Stimulated activated CD4-positive, alpha-beta T cell treated with anti-CD3 and anti-CD28 coated beads, Interleukin-2, amount 100 ng/mL, for 48 hours (primary cell): Measurements from ENCODE around the gene DPY30.

Source experiments
- DNase-seq, 2 donors: peaks; one replicate each; pipeline ENCODE4 v3.0.0-alpha.2; 2020

DPY30 gene

DNA sequence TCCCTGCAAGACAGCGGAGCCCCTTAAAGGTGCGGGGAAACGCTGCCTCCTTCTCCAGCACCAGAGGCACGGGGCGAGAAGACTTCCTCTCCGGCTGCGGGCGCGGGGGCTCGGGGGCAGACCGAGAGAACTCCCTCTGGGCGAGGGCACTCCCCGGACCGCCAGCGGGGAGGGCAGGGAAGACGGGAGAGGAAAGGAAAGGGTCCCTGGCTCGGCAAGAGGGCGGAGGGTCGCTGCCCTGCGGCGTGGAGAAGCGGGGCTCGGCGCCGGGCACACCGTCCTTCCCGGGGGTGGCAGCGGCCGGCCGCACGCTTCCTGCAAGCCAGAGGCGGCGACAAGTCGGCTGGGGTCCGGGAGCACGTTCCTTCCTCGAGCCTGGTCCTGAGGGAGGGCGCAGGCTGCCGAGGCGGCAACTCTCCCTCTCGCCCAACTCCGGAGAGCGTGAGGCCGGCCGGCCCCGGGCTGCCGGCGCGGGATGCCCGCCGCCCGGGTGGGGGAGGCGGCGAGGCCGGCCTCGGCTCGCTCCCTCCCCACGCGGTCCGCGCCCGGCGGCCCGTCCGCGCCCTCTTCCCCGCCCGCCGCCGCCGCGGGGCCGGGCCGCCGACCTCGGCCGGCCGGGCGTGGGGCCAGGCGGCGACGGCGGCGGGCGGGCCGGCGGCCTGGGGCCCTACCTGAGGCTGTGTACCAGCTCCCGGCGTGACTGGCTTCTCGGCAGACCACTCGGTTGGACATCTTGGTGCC, 29.9 kb downstream of the DPY30 start:
- peak; percentile 29 to 31 for DNase-seq

DNA sequence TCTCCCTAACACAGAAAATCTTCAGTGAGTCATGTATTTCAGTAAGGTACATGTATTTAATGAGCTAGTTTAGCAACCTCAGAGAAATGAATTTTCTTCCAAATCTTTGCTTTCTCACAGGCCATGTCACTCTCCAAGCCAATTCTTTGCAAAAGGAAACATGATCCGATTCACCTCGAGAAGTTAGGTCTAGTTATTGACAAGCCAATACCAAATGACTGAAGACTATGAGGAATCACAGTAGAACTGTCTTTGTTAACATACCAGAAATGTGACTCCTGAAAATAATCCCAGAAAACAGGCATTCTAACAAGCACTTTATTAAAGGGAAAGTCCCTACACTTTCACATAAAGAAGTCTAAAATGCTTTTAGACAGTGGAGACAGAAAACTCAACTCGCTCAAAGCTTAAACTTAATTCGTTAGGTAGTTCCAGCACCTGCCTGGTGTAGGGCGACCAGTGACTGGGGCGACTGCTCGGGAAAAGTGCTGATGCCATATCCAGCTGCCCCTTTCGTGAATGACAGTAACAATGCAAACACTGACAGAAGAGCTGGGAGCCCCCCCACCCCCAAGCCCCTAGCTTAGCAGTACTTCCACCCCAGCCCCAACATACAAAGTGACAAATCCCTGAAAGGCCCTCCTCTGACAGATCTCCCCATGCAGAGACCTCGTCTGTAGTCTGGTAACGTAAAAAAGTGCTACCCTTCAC, 30.6 kb downstream of the DPY30 start:
- no peak for DNase-seq

DNA sequence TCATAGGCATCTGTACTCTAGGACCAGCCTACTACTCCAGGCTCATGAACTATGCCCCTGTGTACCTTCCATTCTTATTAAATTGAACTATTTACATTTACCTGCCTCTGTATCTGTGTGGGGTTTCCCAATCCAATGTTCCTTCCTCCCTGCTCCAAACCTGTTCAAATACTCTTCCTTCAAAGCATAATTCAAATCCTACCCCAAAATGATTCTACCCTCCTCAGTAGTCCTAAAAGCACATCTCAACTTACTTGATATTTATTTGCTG, 32.5 kb downstream of the DPY30 start:
- no peak for DNase-seq

DNA sequence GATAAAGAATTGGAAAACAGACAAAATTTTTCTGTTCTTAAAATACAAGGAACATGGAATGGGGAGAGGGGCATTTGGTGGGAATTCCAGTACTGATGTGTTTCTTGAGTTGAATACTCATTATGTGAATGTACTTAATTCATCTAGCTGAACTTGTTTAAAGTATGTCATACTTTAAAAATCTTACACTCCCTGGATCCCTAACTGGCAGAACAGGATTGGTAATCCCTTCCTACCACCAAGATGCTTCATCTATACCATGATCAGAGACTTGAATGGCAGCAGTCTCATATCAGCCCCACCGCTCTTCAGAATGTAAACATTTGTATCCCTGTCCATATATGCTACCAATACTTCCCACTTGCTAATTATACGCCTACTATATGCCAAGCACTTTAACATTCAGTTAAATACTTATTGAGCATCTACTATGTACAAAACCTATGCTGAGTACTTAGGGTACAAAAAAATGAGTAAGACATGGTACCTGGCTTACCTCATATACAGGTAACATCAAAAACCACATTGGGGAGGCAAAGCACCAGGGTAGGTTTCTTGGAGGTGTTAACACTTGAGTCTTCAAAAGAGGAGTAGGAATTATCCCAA, 34.1 kb downstream of the DPY30 start:
- no peak for DNase-seq

DNA sequence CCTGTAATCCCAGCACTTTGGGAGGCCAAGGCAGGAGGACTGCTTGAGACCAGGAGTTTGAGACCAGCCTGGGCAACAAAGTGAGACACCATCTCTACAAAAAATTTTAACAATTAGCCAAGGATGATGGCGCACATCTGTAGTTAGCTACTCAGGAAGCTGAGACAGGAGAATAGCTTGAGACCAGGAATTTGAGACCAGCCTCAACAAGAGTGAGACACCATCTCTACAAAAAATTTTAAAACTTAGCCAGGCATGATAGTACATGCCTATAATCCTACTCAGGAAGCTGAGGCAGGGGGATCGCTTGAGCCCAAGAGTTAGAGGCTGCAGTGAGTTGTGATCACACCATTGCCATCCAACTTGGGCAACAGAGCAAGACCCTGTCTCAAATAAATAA, 35.8 kb downstream of the DPY30 start:
- no peak for DNase-seq

DNA sequence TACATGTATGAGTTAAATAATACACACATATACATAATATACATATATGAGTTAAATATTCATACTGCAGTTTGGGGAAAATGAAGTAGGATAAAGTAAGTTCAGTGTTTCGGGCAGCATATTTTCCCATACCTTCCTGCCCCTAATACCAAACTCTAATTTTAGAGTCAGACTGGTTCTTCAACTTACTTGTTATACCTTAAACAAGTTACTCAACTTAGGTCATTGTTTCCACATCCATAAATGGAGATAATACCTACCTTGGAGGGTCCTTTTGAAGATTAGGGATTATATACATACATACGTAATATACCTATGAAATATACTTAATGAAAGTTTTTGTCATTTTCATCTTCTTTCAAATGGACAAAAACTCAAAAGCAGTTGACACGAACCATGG, 37.2 kb downstream of the DPY30 start:
- no peak for DNase-seq

DNA sequence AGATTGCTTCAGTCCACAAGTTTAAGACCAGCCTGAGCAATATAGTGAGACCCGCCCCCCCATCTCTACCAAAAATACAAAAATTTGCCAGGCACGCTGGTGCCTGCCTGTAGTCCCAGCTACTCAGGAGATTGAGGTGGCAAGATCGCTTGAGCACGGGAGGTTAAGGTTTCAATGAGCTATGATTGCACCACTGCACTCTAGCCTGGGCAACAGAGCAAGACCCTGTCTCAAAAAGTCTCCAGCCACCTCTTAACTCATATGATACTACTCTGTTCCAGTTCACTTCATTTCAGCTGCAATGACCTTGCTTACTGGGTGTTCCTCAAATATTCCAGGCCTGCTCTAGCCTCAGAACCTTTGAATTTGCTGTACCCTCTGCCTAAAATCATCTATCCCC, 40.2 kb downstream of the DPY30 start:
- DNase-seq, result no peak

DNA sequence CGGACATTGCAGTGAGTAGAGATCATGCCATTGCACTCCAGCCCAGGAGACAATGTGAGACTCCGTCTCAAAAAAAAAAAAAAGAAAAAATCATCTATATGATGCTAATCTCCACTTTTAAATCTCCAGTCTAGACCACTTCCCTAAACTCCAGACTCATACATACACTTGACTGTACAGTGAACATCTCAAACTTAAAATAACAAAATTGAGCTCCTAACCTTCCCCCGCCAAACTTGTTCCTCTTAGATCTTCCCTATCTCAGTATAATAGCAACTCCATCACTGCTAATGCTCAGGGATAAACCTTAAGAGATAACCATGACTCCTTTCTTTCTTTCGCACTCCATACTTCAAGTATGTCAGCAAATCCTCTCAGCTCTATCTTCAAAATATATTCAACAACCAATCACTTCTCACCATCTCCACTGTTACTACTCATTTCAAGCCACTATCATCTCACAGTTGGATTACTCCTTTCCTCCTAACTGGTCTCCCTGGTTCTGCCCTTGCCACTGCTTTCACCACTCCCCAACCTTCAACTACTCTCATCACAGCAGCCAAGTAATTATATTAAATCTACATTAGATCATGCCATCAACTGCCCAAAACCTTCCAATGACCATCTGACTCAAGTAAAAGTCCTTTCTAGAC, 40.7 kb downstream of the DPY30 start:
- no peak for DNase-seq

DNA sequence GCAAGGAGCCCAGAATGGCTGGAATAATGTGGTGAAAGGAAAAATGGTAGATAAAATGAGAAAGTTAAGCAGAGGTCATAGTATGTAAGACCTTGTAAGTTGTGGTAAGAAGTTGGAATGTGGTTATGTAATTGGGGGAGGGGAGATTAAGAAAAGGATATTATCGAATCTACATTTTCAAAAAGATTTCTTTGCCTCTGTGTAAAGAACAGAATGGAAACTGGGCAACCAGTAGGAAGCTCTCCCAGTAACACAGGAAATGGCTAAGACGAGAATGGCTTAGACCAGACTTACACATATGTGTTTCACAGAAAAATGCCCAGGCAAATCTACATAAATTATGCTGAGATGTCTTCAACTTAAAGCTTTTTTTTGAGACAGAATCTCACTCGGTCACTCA, 42.0 kb downstream of the DPY30 start:
- DNase-seq, result no peak

DNA sequence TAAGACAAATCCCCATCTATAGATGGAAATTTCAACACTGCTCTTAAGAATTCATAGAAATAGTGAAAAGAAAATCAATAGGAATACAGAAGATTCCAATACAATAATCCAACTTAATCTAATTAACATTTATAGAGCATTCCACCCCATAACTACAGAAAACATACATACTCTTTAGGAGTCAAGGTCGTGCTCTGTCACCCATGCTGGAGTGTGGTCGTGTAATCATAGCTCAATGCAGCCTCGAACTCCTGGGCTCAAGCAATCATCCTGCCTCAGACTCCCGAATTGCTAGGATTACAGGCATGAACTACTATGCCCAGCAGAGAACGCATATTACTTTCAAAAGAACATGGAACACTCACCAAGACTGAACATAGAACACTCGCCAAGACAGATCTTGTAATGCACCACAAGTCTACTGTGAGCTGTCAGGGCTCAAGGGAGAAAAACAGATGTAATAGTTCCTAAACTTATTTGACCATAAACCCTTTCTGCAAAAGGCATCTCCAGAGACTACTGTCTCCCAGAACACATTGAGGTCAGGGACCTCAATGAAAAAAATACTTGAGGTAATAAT, 42.9 kb downstream of the DPY30 start:
- DNase-seq, result no peak

DNA sequence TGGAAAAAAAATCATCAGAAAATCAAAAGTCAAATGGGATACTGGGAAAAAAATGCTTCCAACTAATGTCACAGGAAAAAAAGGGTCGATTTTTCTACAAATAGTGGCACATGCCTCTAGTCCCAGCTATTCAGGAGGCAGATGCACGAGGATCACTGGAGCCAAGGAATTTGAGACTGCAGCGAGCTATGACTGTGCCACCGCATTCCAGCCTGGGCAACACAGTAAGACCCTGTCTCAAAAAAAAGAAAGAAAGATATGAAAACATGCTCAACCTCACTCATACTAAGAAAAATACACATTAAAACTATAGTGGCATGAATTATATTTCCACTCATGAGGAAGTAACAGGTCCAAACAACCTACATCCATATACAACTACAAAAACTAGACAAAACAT, 46.7 kb downstream of the DPY30 start:
- no peak for DNase-seq

DNA sequence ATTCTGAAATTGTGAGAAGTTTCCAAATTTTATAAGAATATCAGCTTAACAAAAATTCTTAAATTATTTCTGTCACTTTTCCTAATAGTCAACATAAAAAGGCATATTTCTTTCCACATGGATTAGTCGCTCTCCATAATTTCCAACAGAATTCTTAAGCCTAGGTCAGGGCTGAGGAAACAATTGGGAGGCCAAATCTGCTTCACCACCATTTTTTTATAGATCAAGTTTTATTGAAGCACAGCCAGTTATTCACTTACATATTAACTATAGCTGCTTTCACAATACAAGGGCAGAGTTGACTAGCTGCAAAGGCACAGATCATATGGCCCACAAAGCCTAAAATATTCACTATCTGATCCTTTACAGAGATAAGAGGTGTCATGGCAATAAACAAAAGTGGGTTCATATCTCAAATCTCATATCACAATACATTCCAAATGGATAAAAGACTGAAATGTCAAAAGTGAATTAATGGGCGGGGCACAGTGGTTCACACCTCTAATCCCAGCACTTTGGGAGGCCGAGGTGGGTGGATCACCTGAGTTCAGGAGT, 47.5 kb downstream of the DPY30 start:
- no peak for DNase-seq

DNA sequence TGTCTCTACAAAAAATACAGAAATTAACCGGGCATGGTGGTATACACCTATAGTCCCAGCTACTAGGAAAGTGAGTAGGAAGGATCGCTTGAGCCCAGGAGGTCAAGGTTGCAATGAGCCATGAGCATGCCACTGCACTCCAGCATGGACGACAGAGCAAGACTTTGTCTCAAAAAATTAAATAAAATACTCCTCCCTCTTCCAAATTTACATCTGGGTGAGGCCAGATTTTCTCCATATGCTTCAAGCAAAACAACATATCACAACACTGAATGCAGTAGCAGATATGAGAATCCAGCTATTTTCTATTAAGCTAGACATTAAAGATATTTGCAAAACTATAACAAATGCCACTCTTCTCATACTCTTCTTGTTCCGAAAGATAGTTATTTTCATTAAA, 49.7 kb downstream of the DPY30 start:
- DNase-seq, result no peak

DNA sequence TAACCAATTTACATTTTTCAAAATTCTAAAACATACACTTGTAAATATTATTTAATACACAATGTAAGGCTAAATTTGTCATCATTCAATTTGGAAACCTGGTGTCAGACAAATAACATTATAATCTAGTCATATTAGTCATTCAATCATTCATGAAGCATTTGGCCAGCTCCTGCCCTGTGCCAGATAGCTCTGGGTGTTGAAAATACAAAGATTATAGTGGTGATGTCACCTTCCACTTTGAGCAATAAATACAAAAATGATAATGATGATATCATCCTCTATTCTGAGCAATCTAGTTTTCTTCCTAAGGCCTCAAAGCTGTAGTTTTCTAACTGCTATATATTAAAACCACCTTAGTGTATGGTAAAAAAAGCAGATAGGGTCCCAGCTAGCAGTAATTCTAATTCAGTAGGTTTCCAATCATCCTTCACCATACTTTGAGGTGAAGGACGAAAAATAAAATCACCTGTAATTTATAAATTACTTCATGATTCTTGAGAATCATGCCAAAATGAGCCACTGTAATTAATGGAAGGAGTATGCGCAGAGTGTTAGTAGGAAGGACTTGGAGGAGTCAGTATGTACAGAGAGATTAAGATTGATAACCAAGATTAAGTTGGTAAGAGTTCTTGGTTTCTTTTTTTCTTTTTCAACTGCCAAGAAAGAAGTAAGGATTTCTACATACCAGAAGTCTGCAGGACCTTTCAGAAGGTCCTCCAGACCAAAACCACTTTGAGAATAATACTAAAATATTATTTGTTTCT, 52.0 kb downstream of the DPY30 start:
- DNase-seq, result no peak

DNA sequence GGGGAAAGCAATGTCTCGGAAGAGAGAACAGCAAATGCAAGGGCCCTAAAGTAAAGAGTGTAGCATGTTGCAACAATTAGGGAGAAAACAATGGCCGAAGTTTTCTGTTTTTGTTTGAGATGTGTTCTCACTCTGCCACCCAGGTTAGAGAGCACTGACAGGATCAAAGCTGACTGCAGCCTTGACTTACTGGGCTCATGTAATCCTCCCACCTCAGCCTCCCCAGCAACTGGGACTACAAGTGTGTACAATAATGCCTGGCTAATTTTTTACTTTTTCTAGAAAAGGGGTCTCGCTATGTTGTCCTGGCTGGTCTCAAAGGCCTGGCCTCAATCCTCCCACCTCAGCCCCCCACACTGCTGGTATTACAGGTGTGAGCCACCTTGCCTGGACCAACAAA, 52.7 kb downstream of the DPY30 start:
- no peak for DNase-seq

DNA sequence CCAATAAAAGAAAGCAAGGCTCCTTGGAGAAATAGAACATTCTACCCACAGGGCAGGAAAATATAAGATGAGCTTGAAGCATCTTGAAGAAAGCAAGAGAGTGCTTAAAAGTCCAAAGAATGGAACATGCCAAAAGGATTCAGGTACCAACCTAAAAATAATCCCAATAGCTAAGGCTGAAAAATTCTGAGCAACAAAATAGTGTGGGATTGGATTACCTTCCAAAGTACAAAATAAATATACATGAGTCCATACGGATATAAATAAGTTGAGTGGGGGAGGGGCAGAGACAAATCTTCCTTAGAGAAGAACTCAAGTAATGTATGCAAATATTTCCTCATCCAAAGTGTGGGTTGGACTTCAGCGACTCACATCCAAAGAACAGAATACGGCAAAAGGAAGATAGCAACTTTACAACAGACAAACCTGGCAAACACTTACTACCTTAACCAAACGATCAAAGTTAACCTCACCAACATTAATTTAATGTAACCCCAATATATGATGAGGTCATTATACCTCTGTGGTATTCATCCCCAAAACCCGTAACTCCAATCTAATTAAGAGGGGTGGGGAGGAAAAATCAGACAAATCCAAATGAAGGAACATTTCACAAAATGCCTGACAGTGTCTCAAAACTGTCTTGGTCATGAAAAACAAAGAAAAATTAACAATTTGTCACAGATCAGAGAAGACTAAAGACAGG, 55.7 kb downstream of the DPY30 start:
- DNase-seq, result no peak

DNA sequence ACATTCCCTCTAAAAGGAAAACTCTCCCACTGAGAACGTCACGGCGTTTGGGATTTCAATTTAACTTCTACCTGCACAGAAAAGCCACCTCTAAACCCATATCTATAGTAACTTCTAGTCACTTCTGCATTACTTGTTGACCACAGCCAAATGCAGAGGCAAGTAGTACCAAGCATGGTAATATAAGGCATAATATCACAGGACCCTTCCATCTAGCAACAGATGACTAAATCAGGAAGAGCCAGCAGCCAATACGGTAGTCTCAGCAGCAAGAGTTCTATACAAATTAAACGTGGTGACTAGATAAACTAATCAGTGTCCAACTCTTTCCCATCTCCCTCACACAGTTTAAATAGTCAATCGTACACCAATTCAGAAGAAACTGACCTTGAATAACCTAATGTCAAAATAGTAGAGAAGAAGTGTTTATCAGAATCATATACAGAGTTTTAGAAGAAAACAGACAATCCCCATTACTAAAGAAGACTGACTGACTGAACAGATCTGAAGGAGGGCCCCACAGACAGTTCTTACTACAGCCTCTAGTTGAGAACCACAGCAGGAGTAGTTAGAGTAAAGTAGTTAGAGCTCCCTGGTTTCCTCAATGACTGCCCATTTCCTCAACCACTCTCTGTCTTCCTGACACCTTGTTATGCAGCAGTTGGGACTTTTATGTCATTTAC, 58.8 kb downstream of the DPY30 start:
- DNase-seq, result no peak

DNA sequence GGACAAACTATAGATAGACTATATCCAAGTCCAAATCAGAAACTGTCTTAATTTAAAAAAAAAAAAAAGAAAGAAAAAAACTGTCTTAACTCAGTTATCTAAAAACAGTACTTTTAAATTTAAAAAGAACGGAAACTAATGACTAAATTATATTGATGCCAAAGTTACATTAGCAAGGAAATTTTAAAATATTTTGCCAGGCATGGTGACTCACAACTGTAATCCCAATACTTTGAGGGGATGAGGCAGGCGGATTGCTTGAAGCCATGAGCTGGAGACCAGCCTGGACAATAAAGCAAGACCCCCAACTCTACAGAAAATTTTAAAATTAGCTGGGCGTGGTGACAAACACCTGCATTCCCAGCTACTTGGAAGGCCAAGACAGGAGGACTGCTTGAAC, 59.6 kb downstream of the DPY30 start:
- no peak for DNase-seq

DNA sequence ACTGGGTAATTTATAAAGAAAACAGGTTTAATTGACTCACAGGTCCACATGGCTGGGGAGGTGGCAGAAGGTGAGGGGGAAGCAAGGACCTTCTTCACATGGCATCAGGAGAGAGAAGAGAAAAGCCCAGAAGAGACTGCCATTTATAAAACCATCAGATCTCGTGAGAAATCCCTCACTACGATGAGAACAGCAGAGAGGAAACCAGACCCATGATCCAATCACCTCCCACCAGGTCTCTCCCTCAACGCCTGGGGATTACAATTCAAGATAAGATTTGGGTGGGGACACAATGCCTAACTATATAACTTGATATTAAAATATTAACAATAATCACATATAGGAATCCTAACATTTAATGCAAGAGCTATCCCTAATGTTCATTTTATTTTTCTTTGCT, 60.6 kb downstream of the DPY30 start:
- DNase-seq, result no peak

DNA sequence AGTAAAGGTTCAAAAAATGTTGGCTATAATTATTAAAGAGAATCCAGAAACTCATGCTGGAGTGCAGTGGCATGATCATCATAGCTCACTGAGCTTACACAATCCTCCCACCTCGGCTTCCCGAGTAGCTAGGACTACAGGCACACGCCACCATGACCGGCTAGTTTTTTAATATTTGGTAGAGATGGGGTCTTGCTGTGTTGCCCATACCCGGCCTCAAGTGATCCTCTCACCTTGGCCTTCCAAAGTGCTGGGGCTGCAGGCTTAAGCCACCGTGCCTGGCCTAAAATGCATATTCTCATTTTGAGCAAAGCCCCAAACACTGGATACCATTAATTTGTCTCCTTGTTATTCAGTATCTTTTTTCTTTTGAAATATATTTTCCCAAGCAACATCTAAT, 61.2 kb downstream of the DPY30 start:
- no peak for DNase-seq
